MCF 10A (cell line): ENCODE measurements around the gene DSCAML1. TPM values are rescaled to one million over a fixed set of nuclear protein-coding genes. Genes with fewer than 3 reads are reported as not detected.

ENCODE experiments used
- BruUV-seq: library from RNA; stranded (reverse); fragments of 400-500 nt; replicated peaks from 2 replicates; lab custom pipeline; 2021; lab: Mats Ljungman, UMichigan
- CTCF ChIA-PET: fragments of 300-600 bp; sonication (Branson Sonifier 250); formaldehyde crosslinking; extraction: SDS; loops from one replicate; lab custom pipeline; 2021; ENCODE audit warnings: antibody characterized with exemption, inconsistent platforms; lab: Yijun Ruan, JAX
- POLR2A ChIA-PET: fragments of 300-600, 350-650 bp; sonication (Branson Sonifier 250); formaldehyde crosslinking; extraction: SDS; loops from one replicate; lab custom pipeline; 2020; ENCODE audit warnings: antibody characterized with exemption, inconsistent platforms; lab: Yijun Ruan, JAX
- DNase-seq: peaks from one replicate; pipeline ENCODE4 v3.0.0-alpha.2; 2018; ENCODE audit not compliant: unreplicated experiment
- H3K27ac Mint-ChIP-seq: one replicate; pipeline ENCODE4 v1.8.0; 2022; ENCODE audit warnings: mild to moderate bottlenecking, low read depth, mixed read lengths; ENCODE audit not compliant: unreplicated experiment
- H3K27me3 Mint-ChIP-seq: one replicate; pipeline ENCODE4 v1.8.0; 2022; ENCODE audit warnings: mixed read lengths; ENCODE audit not compliant: insufficient read depth, unreplicated experiment
- H3K36me3 Mint-ChIP-seq: one replicate; pipeline ENCODE4 v1.8.0; 2022; ENCODE audit warnings: mild to moderate bottlenecking, moderate library complexity, mixed read lengths; ENCODE audit not compliant: insufficient read depth, unreplicated experiment
- H3K4me1 Mint-ChIP-seq: one replicate; pipeline ENCODE4 v1.8.0; 2022; ENCODE audit warnings: mixed read lengths; ENCODE audit not compliant: insufficient read depth, unreplicated experiment
- H3K4me3 Mint-ChIP-seq: one replicate; pipeline ENCODE4 v1.8.0; 2022; ENCODE audit warnings: mild to moderate bottlenecking, moderate library complexity, mixed read lengths; ENCODE audit not compliant: unreplicated experiment
- H3K9me3 Mint-ChIP-seq: one replicate; pipeline ENCODE4 v1.8.0; 2022; ENCODE audit warnings: mixed read lengths; ENCODE audit not compliant: unreplicated experiment
- CTCF ChIP-seq: fragments of 200-600 bp; IDR thresholded peaks from one replicate; pipeline ENCODE4 v1.8.0; 2022; ENCODE audit warnings: antibody characterized with exemption, mild to moderate bottlenecking; ENCODE audit not compliant: unreplicated experiment
- intact Hi-C: fragments of 100-400 bp; cut with micrococcal nuclease; formaldehyde crosslinking; loops from 2 replicates; pipeline ENCODE4 v1.14.1; 2022
- total RNA-seq: library from RNA; stranded (reverse); gene quantifications from 2 replicates; pipeline ENCODE4 v1.2.3, GENCODE V29; 2022

The DSCAML1 gene
- total RNA-seq, 1 experiment from 2014 or later = not detected

- no peaks in the 10 kb centered on the region for H3K36me3 Mint-ChIP-seq
- peaks cover 64% of the 10 kb centered on the region for H3K27me3 Mint-ChIP-seq
- no peak overlapping the region for H3K4me3 Mint-ChIP-seq
- ChIA-PET CTCF (no interaction called here), POLR2A (no interaction called here)
- no peak for DNase-seq
- TF ChIP-seq CTCF = no peak
- H3K4me1 Mint-ChIP-seq = no peaks in the 10 kb centered on the region
- intact Hi-C loops = no loop called here
- BruUV-seq = no TSS peak
- H3K9me3 Mint-ChIP-seq = no peaks in the 10 kb centered on the region
- no peak overlapping the region for H3K27ac Mint-ChIP-seq
These were observed 111.5 kb downstream of the DSCAML1 start for GRCh38 chr11:117685566-117685965.

- TF ChIP-seq CTCF = no peak
- CTCF ChIA-PET = no interaction called here
- H3K27ac Mint-ChIP-seq = no peak overlapping the region
- no peaks in the 10 kb centered on the region for H3K4me1 Mint-ChIP-seq
- no peak overlapping the region for H3K4me3 Mint-ChIP-seq
- POLR2A ChIA-PET = no interaction called here
- no peaks in the 10 kb centered on the region for H3K9me3 Mint-ChIP-seq
- DNase-seq = no peak
- H3K36me3 Mint-ChIP-seq = no peaks in the 10 kb centered on the region
- BruUV-seq = no TSS peak
- intact Hi-C loops = no loop called here
- peaks cover 61% of the 10 kb centered on the region for H3K27me3 Mint-ChIP-seq
These were observed 112.3 kb downstream of the DSCAML1 start for GRCh38 chr11:117684731-117685130.

GRCh38 chr11:117684111-117684510 lies 112.9 kb downstream of the DSCAML1 start:
- DNase-seq = no peak
- Mint-ChIP-seq H3K4me1 (no peaks in the 10 kb centered on the region), H3K27ac (no peak overlapping the region), H3K4me3 (no peak overlapping the region), H3K36me3 (no peaks in the 10 kb centered on the region), H3K9me3 (no peaks in the 10 kb centered on the region), H3K27me3 (peaks cover 61% of the 10 kb centered on the region)
- no peak for TF ChIP-seq CTCF
- ChIA-PET POLR2A (no interaction called here), CTCF (interaction anchor here (0.6 kb wide), 1 partner anchor 263 kb away, joined by 3 read pairs; no protein-coding TSS in a partner anchor)
- intact Hi-C loops = no loop called here
- no TSS peak for BruUV-seq

- no peaks in the 10 kb centered on the region for H3K4me1 Mint-ChIP-seq
These were observed 115.6 kb downstream of the DSCAML1 start for GRCh38 chr11:117681438-117681837.

More at GRCh38 chr11:117681438-117681837, 115.6 kb downstream of the DSCAML1 start:
- ChIA-PET POLR2A (interaction anchor here (1.1 kb wide), 1 partner anchor 10 kb away, joined by 3 read pairs; no protein-coding TSS in a partner anchor), CTCF (interaction anchor here (1.3 kb wide), 1 partner anchor 127 kb away, joined by 3 read pairs; no protein-coding TSS in a partner anchor)
- no peak overlapping the region for H3K27ac Mint-ChIP-seq
- peaks cover 68% of the 10 kb centered on the region for H3K27me3 Mint-ChIP-seq
- H3K36me3 Mint-ChIP-seq = no peaks in the 10 kb centered on the region
- H3K4me3 Mint-ChIP-seq = no peak overlapping the region
- H3K9me3 Mint-ChIP-seq = no peaks in the 10 kb centered on the region
- TF ChIP-seq CTCF = no peak
- intact Hi-C loops = no loop called here
- DNase-seq = no peak
- no TSS peak for BruUV-seq
